ENCODE measurements around the gene CSGALNACT2.

- TF ChIP-seq CTCF (IDR thresholded peaks at IDR 0.05) = no peak
- TF ChIP-seq TCF7L2 (IDR thresholded peaks at IDR 0.05; ENCODE audit: low read depth, low read length) = no peak
Observed at GRCh38 chr10:43099928-43100327, 38.3 kb upstream of the CSGALNACT2 start.

Data from Panc1 (cell line).